Measurements from ENCODE around the gene PARVG.

- TF ChIP-seq REST (IDR thresholded peaks at IDR 0.05; ENCODE audit: borderline replicate concordance) (no peak), REST (CRISPR knock-in tag; IDR thresholded peaks at IDR 0.05; ENCODE audit: low read depth) (no peak), RAD51 (IDR thresholded peaks at IDR 0.05; ENCODE audit: borderline replicate concordance, low read depth) (no peak), ARHGAP35 (IDR thresholded peaks at IDR 0.05; ENCODE audit: partially characterized antibody) (no peak), ZNF224 (CRISPR knock-in tag; IDR thresholded peaks at IDR 0.05) (no peak), CHD2 (IDR thresholded peaks at IDR 0.05; ENCODE audit: low read depth, low read length) (no peak), ELK1 (CRISPR knock-in tag; IDR thresholded peaks at IDR 0.05) (no peak), ZNF717 (CRISPR knock-in tag; IDR thresholded peaks at IDR 0.05) (no peak), NFIC (IDR thresholded peaks at IDR 0.05) (no peak), CTCF (IDR thresholded peaks at IDR 0.05 in 2 of 3, conservative IDR thresholded peaks at IDR 0.05 in 1 of 3; ENCODE audit: insufficient read depth in 2 of 3, low read depth in 1 of 3, low read length in 3 of 3) (no peak), PREB (CRISPR knock-in tag; IDR thresholded peaks at IDR 0.05) (no peak), ZBTB33 (CRISPR knock-in tag; IDR thresholded peaks at IDR 0.05) (no peak), KLF10 (CRISPR knock-in tag; IDR thresholded peaks at IDR 0.05) (no peak)
Observed at GRCh38 chr22:44202261-44202789, 21.6 kb downstream of the PARVG start.

All from K562 (cell line).